Measurements from ENCODE around the gene DSTYK.

Gene DSTYK, protein sequence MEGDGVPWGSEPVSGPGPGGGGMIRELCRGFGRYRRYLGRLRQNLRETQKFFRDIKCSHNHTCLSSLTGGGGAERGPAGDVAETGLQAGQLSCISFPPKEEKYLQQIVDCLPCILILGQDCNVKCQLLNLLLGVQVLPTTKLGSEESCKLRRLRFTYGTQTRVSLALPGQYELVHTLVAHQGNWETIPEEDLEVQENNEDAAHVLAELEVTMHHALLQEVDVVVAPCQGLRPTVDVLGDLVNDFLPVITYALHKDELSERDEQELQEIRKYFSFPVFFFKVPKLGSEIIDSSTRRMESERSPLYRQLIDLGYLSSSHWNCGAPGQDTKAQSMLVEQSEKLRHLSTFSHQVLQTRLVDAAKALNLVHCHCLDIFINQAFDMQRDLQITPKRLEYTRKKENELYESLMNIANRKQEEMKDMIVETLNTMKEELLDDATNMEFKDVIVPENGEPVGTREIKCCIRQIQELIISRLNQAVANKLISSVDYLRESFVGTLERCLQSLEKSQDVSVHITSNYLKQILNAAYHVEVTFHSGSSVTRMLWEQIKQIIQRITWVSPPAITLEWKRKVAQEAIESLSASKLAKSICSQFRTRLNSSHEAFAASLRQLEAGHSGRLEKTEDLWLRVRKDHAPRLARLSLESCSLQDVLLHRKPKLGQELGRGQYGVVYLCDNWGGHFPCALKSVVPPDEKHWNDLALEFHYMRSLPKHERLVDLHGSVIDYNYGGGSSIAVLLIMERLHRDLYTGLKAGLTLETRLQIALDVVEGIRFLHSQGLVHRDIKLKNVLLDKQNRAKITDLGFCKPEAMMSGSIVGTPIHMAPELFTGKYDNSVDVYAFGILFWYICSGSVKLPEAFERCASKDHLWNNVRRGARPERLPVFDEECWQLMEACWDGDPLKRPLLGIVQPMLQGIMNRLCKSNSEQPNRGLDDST

DNA sequence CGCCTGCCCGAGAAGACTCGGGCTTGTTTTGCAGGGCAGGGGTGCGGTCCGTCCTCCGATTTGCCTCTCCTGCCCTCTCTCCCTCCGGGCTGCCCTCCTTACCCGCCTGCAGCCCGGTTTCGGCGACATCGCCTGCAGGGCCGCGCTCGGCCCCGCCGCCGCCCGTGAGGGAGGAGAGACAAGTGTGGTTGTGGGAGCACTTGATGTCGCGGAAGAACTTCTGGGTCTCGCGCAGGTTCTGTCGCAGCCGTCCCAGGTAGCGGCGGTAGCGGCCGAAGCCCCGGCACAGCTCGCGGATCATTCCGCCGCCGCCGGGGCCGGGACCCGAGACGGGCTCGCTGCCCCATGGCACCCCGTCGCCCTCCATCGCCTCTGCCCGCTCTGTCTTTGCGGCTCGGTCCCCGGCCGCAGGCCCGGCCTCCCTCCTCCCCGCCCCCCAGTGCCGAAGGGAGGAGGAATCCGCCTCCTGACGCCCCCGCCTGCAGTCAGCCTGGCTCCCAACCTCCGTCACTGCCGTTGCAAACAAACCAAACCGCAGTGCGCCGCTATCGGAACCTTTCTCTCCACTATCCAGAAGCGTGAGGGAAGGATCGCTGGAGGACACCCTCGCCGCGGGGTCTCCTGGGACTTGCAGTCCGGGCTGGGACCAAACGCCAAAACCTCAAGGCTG is at the start of gene DSTYK:
Gene DSTYK, minus strand, starts transcription at position 534 of the 670 bp plus-strand sequence. Its CDS starts 167 bp downstream, at position 367.
- peaks cover 30% of the 10 kb centered on the region for H3K4me1 ChIP-seq (ENCODE audit: insufficient read depth, low read length, poor library complexity, severe bottlenecking)
- H2AFZ ChIP-seq (ENCODE audit: low read length) = peak within 1 kb of the TSS; percentile 93
- H3K4me2 ChIP-seq (ENCODE audit: low read depth, low read length, poor library complexity, severe bottlenecking) = peak within 1 kb of the TSS; percentile 86
- peaks cover 38% of the 10 kb centered on the region for H3K79me2 ChIP-seq (ENCODE audit: insufficient read depth, low read length)
- H3K4me3 ChIP-seq (ENCODE audit: low read length, poor library complexity, severe bottlenecking) = peak within 1 kb of the TSS; percentile 88
- H3K27me3 ChIP-seq (ENCODE audit: insufficient read depth, low read length, poor library complexity, severe bottlenecking) = no peaks in the 10 kb centered on the region
- no peak for TF ChIP-seq EZH2phosphoT487 (IDR thresholded peaks at IDR 0.05; ENCODE audit: borderline replicate concordance)
- no peak for TF ChIP-seq CTCF (conservative IDR thresholded peaks at IDR 0.05; ENCODE audit: low read length)
- peaks cover 8% of the 10 kb centered on the region for H4K20me1 ChIP-seq (ENCODE audit: insufficient read depth, low read length, poor library complexity, severe bottlenecking)
- H3K9me3 ChIP-seq (ENCODE audit: insufficient read depth, low read depth, low read length) = no peaks in the 10 kb centered on the region
- H3K9ac ChIP-seq (ENCODE audit: low read depth, low read length, poor library complexity, severe bottlenecking) = peak within 1 kb of the TSS; percentile 82
- no peaks in the 10 kb centered on the region for H3K36me3 ChIP-seq (ENCODE audit: insufficient read depth, low read length)
- H3K9me2 ChIP-seq (replicated peaks; ENCODE audit: low read depth, low read length) = no peaks in the 10 kb centered on the region
- H3F3A ChIP-seq (ENCODE audit: low read depth) = no peaks in the 10 kb centered on the region

GRCh38 chr1:205259998-205260397 is 48.5 kb upstream of the DSTYK start:
- no peaks in the 10 kb centered on the region for H3K9me3 ChIP-seq (ENCODE audit: insufficient read depth, low read depth, low read length)
- H3K9ac ChIP-seq (ENCODE audit: low read depth, low read length, poor library complexity, severe bottlenecking) = no peak overlapping the region
- H3K27me3 ChIP-seq (ENCODE audit: insufficient read depth, low read length, poor library complexity, severe bottlenecking) = no peaks in the 10 kb centered on the region
- TF ChIP-seq EZH2phosphoT487 (IDR thresholded peaks at IDR 0.05; ENCODE audit: borderline replicate concordance) (no peak), CTCF (conservative IDR thresholded peaks at IDR 0.05; ENCODE audit: low read length) (no peak)
- no peaks in the 10 kb centered on the region for H3F3A ChIP-seq (ENCODE audit: low read depth)
- H3K9me2 ChIP-seq (replicated peaks; ENCODE audit: low read depth, low read length) = no peaks in the 10 kb centered on the region
- H3K36me3 ChIP-seq (ENCODE audit: insufficient read depth, low read length) = no peaks in the 10 kb centered on the region
- no peak overlapping the region for H2AFZ ChIP-seq (ENCODE audit: low read length)
- H4K20me1 ChIP-seq (ENCODE audit: insufficient read depth, low read length, poor library complexity, severe bottlenecking) = no peaks in the 10 kb centered on the region
- H3K79me2 ChIP-seq (ENCODE audit: insufficient read depth, low read length) = no peaks in the 10 kb centered on the region
- H3K4me3 ChIP-seq (ENCODE audit: low read length, poor library complexity, severe bottlenecking) = no peak overlapping the region
- H3K4me2 ChIP-seq (ENCODE audit: low read depth, low read length, poor library complexity, severe bottlenecking) = no peak overlapping the region
- peaks cover 25% of the 10 kb centered on the region for H3K4me1 ChIP-seq (ENCODE audit: insufficient read depth, low read length, poor library complexity, severe bottlenecking)

GRCh38 chr1:205259324-205259832 is 47.9 kb upstream of the DSTYK start:
- H3K4me2 ChIP-seq (ENCODE audit: low read depth, low read length, poor library complexity, severe bottlenecking) = no peak overlapping the region
- no peak overlapping the region for H3K4me3 ChIP-seq (ENCODE audit: low read length, poor library complexity, severe bottlenecking)
- no peaks in the 10 kb centered on the region for H4K20me1 ChIP-seq (ENCODE audit: insufficient read depth, low read length, poor library complexity, severe bottlenecking)
- no peaks in the 10 kb centered on the region for H3K27me3 ChIP-seq (ENCODE audit: insufficient read depth, low read length, poor library complexity, severe bottlenecking)
- no peak overlapping the region for H2AFZ ChIP-seq (ENCODE audit: low read length)
- no peak for TF ChIP-seq CTCF (conservative IDR thresholded peaks at IDR 0.05; ENCODE audit: low read length)
- no peak for TF ChIP-seq EZH2phosphoT487 (IDR thresholded peaks at IDR 0.05; ENCODE audit: borderline replicate concordance)
- H3K36me3 ChIP-seq (ENCODE audit: insufficient read depth, low read length) = no peaks in the 10 kb centered on the region
- no peak overlapping the region for H3K9ac ChIP-seq (ENCODE audit: low read depth, low read length, poor library complexity, severe bottlenecking)
- H3K79me2 ChIP-seq (ENCODE audit: insufficient read depth, low read length) = no peaks in the 10 kb centered on the region
- H3K4me1 ChIP-seq (ENCODE audit: insufficient read depth, low read length, poor library complexity, severe bottlenecking) = peaks cover 25% of the 10 kb centered on the region
- no peaks in the 10 kb centered on the region for H3K9me2 ChIP-seq (replicated peaks; ENCODE audit: low read depth, low read length)
- H3F3A ChIP-seq (ENCODE audit: low read depth) = no peaks in the 10 kb centered on the region
- H3K9me3 ChIP-seq (ENCODE audit: insufficient read depth, low read depth, low read length) = no peaks in the 10 kb centered on the region
